RPMI7951 (cell line): ENCODE data around the gene SUSD1. TPM values are rescaled to one million over a fixed set of nuclear protein-coding genes. Genes with fewer than 3 reads are reported as not detected.
A peak's percentile ranks its signal among the peaks of the same experiment; 100 is the strongest.

Experiments
- DNase-seq: peaks from one replicate; pipeline ENCODE4 v3.0.0-alpha.2; 2012; ENCODE audit warnings: low read depth
- total RNA-seq: library from RNA; depleted of rRNA; stranded (reverse); fragments of >200 nt; shearing (Covaris generic); gene quantifications from 2 replicates; pipeline ENCODE4 v1.2.3, GENCODE V29; 2014

Gene SUSD1
- total RNA-seq, 1 experiment from 2014 or later, result 3.4 TPM

DNA sequence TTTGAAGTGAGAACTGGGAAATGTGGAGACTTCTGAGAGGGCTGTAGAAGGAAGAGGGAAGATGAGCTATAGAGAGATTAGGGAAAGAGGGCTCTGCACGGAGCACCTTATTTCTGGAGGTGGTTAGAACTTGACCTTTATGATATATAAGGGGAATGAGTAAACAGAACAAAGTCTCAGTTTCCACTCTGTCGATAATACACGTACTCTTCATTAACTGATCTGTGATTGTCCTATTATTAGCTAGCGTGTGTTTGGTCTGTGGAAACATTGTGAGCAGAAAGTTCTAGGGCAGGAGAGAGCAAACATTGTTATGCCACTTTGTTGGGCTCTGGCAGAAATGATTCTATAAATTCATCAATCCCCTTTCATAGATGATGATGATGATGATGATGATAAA, 159.9 kb downstream of the SUSD1 start:
- DNase-seq, result no peak

DNA sequence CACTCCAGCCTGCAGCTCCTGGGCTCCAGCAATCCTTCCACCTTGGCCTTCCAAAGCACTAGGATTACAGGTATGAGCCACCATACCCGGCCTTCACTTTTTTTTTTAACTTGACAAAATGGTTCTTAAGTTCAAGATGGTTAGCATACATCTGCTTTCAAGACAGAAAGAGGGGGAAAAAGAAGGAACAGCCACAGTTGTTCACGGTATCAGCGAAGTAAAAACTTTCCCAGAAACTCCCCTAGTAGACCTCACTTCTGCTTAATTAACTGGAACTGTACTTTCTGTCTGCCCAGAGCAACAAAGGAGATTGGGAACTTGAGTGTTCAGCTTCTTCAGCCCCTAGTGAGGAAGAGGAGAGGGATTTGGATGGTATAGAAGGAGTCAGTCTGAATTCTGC, 161.8 kb downstream of the SUSD1 start:
- peak; percentile 16 for DNase-seq

DNA sequence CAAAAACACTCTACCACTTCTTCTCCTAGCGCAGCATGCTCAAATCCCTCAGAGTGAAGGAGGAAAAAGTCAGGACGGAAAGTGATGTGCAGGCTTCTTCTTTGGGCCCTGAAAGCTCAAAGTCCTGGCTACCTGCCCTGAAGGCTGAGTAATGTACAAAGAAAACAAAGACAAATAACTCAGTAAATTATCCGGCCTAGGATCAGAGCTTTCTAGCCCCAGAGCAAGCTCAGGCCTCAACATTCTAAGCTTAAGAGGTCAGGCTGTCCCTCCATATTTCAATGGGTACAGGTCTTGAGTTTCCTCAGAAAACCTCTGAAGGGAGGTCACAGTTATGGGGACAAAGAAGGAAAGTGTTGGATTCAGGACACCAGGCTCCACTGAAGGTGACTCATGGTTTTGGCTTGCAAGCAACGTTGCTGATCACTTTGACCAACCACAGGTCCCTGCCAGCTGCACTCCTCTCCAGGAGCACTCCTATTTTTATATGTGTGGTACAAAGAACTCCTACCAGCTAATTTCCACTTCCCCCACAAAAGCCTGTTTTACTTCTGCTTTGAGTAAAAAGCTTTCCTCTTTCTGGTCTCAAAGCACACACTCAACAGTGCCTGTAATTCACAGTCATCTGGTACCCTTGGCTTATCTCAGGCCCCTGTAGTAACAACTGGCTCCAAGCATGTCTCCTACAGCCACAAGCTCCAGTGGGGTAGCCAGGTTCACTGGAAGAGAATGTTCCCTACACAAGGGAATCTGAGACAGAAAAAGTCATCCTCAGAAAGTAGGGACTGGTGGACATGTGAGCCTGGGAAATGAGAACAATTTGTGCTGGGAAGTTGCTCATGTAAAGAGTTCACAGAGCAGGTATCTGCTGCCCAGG, 162.8 kb downstream of the SUSD1 start:
- DNase-seq, result peak; percentile 95

DNA sequence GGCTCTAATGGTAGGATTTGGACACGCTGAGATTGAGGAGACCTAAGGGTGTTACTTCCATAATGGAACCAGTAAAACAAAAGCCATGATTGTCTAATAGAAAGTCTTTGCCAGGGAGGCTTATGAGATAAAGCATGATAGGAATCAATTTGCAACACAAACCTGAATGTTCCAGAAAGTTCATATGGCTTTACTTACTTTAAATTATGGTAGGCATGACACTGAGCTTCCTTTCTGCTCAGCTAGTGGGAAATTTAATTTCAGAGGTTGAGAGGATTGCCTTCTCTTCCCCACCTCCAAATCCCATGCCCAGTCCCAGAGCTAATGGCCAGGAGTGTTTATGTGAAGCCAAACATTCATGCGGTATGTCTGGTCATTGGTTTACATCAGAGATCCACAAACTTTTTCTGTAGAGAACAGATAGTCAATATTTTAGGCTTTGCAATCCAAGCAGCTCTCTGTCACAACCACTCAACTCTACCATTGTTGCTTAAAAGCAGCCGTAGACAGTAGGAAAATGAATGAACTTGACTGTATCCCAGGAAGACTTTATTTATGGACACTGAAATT, 164.0 kb downstream of the SUSD1 start:
- DNase-seq, result no peak

DNA sequence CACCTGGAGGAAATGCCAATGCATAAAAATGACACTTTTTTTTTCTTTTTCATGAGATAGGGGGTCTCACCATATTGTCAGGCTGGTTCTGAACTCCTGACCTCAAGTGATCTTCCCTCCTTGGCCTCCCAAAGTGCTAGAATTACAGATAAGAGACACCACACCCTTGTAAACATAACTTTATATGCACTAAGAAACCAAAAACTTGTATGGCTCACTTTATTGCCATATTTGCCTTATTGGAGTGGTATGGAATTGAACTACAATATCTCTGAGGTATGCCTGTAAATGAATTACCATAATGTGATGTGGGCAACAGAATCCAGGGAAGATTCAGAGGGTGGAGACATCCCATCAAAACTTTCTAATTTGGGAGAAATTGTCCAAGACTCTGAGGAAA, 164.6 kb downstream of the SUSD1 start:
- DNase-seq, result no peak

DNA sequence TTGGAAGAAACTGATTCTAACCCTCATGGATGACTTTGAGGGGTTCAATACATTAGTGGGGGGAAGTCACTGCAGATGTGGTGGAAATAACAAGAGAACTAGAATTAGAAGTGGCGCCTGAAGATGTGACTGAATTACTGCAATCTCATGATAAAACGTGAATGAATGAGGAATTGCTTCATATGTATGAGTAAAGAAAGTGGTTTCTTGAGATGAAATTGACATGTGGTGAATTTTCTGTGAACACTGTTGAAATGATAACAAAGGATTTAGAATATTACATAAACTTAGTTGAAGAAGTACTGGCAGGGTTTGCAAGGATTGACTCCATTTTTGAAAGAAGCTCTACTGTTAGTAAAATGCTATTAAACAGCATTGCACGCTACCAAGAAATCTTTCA, 165.4 kb downstream of the SUSD1 start:
- no peak for DNase-seq

DNA sequence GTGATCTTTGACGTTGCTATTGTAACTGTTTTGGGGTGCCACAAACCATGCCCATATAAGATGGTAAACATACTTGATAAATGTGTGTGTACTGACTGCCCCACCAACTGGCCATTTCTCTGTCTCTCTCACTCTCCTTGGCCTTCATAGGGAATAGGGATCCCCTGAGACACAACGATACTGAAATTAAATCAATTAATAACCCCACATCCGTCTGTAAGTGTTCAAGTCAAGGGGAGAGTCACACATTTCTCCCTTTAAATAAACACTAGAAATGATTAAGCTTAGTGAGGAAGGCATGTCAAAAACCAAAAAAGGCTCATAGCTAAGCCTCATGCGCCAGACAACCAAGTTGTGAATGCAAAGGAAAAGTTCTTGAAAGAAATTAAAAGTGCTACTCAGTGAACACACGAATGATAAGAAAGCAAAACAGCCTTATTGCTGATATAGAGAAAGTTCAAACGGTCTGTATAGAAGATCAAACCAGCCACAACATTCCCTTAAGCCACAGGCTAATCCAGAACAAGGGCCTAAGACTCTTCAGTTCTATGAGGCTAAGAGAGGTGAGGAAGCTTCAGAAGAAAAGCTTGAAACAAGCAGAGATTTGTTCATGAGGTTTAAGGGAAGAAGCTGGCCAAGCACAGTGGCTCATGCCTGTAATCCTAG, 167.4 kb downstream of the SUSD1 start:
- DNase-seq, result no peak

DNA sequence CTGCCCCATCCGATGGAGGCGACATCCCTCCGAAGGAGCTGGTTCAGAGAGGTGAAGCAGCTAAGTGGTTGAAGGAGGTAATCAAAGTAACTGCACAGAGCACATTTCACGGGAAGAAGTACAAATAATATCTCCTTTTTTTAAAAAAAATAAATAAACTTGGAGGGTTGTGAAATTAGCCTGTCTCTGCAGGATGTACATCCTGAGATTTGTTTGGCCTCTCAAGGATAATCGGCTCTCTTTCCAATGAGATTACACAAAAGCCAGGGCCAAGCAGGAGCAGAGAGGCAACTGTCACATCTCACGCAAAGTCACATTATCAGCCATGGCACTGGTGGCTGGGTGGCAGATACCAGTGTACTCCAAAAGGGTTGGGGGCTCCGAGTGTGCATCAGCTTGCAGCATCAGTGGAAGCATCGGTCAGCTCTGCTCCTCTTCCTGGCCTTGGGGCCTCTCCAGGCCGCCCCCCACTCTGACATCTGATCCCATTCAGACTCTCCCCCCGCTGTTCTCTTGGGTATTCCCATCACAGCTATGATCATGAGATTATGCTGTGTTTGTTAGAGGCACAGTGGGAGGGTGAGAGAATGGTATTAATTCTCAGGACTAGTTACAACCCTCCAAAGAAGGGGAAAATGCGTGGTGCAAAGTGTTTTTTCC, 168.6 kb downstream of the SUSD1 start:
- no peak for DNase-seq

DNA sequence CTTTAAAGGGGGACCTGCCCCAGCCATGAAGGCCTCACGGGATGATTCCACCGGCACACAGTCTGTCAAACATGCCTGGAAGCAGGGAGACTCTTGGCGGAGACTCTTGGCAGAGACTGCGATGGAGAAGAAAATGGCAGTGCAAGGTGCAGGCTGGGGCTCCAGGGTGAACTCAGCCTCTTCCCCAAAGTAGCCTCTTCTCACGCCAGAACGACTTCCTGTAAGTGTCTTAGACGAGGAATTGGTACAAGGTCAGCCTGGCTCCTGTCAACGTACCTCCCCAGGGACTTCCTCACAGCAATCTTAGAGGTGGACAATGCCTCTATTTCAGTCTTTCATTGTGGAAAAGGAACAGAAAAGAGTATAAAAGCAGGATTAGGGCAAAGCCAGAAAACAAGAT, 169.2 kb downstream of the SUSD1 start:
- no peak for DNase-seq

DNA sequence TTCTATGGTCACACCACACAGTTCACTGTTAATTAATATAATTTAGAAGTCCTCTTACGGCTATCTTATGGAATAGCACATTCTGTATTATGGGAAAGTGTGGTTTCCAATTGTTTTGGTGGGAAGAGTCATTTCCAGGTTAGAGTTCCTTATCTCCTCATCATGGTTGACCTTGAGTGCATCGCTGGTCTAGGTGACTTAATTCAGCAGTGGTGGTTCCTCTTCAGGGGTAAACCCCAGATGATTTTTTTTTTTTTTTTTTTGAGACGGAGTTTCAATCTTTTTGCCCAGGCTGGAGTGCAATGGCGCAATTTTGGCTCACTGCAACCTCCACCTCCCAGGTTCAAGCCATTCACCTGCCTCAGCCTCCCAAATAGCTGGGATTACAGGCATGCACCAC, 171.6 kb downstream of the SUSD1 start:
- no peak for DNase-seq

DNA sequence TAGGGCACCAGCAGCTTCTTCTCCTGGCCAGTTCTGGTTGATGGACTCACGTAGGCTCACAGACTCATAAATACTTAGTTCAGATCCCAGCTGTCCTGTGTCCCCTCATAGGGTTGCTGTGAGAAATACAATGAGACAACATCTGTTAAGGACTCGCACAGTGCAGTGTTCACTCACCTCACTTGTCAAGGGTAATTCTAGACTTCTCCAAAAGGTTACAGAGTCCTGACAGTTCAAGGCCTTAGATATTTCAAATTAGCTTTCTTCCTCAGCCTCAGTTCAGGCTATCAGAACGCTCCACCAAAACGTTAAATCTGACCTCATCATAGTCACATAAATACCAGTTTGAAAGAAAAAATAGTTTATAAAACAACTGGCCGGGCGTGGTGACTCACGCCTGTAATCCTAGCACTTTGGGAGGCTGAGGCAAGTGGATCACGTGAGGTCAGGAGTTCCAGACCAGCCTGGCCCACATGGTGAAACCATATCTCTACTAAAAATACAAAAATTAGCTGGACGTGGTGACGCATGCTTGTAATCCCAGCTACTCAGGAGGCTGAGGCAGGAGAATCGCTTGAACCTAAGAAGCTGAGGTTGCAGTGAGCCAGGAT, 172.1 kb downstream of the SUSD1 start:
- DNase-seq, result no peak

DNA sequence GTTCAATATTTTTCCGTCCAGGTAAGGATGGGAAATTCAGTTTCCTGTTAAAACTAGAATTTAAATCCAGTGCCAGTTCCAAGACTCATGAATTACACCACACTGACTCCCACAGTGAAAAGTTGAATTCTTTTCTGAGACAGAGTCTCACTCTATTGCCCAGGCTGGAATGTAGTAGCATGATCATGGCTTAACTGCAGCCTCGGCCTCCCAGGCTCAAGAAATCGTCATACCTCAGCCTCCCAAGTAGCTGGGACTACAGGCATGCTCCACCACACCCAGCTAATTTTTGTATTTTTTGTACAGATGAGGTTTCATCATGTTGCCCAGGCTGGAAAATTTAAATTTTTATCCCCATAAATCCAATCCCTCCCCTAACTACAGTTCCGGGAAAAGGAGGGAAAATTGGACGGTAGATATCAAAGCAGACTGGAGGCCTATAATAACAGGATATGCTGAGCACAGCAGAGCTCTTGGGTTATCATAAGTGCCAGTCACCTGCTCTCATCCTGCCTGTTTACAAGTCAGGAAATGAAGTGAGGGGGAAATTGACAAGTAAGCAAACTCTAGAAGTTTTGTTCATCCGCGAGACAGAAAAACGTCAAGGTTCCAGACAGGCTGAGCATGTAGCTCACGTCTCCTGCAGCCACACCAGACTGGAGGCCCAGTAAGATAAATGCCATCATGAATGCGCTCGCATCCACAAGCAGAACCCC, 172.8 kb downstream of the SUSD1 start:
- no peak for DNase-seq

DNA sequence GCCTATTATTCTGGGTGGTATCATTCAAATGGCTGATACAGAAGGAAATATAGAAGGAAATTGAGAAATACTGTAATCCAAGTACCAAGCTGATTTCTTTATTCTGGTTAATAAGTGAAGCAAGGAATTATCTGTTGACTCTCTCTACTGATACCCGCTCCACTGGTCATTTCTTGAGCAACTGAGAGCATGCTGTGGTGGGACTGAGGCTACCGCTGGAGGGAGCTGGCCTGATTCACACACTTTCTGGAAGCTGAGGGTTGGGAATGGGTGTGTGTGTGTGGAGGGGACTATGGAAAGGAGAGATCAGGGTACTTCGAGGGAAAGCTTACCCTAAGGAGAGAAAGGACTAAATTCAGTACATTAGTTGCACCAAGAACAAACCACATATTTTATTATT, 174.4 kb downstream of the SUSD1 start:
- DNase-seq, result no peak

DNA sequence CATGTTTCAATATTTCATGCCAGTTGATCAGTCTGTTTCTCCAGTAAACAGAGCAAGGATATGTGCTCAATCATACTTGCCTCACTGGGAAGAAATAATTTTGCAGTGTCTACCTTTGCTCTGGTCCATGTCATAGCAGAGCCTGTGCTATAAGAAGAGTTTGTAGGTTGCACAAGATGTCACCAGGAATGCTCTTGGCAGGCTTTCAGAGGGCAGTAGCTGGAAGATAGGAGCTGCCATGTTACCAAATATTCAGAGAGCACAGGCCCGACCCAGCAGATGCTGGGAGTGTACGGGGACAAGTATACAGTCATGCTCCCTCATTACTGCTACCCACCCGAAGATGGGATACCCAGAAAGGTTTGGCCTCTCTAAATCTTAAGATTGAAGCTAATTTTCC, 175.8 kb downstream of the SUSD1 start:
- DNase-seq, result no peak

DNA sequence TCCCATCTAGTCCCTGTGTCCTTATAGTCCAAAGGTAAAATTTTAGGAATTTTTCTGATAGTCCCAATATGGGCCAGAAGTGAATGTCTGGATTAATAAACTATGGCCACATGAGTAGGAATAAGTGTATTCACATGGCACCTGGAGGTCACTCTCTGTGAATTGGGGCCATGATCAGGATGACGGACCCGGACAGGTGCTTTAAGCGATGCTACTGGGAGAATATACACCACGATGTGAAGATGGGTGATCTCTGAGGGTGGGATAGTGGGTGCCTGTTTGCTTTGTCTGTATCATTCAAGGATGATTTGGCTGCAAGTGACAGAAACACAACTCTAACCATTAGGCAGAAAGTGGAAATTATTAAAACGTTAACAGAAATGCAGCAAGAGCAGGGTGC, 177.3 kb downstream of the SUSD1 start:
- DNase-seq, result no peak

DNA sequence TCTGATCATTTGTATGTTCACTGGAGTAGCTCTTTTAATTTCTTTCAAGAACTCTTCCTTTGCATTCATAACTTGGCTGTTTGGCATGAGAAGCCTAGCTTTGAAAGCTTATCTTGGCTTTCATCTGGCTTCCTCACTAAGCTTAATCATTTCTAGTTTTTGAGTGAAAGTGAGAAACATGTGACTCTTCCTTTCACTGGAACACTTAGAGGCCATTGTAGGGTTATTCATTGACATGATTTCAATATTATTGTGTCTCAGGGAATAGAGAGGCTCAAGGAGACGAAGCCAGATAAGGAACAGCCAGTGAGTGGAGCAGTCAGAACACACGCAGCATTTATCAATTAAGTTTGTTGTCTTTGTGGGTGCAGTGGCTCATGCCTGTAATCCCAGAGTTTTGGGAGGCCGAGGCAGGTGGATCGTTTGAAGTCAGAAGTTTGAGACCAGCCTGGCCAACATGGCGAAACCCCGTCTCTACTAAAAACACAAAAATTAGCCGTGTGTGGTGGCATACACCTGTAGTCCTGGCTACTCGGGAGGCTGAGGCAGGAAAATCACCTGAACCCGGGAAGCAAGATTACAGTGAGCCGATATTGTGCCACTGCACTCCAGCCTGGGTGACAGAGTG, 180.2 kb downstream of the SUSD1 start:
- DNase-seq, result no peak

DNA sequence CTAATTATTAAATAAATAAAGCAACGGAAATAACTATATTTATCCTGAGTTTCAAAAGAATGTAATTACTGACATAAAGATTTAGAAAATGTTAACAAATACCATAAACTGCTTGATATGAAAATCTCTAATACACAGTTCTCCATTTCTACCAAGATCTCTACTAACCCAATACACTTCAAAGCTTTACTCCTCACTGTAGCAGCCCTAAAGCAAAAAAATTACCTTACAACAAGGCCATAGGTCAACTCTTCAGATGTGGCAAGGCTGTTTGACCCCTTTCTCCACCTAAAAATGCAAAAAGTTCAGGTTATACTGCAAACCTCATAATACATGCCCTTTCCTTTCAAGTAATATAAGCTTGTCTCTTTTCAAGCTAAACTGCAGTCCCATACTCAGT, 181.8 kb downstream of the SUSD1 start:
- no peak for DNase-seq

DNA sequence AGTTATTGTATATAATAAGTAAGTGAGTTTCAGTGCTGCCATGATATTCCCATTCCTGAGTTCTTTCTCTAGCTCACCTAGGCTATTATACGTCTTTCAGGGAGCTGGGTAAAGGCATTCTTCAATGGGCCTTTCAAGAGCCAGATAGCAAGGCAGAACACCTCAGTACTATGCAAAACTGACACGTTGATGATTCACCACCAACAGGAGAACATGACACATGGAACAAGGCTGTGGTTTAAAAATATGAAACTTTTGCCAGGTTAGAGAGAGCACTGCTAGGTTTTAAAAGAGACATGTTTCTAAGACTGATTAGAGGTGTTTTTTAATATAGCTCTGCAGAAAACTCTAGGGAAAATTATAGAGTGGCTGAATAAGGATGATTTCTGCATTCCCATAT, 182.6 kb downstream of the SUSD1 start:
- DNase-seq, result peak; percentile 66

DNA sequence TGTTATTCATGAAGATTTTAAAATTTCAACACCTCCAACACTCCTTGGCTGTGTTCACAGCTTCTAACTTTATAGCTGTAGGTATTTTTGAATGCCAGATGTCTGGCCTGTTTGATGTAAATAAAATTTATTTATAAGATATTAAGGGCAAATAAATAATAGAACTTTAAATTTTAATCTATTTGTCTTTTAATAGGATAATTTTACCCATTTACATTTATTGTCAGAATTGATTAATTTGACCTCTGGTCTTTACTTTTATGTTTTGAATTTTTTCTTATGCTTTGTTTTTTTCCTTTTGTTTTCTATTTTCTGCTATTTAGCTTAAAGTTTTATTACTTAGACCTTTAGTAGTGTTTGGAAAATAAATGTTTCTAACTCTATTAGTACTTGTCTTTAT, 183.9 kb downstream of the SUSD1 start:
- DNase-seq, result no peak
